Mucosa of rectum (tissue), 2 donors: ENCODE measurements around the gene IGFN1.
A peak's percentile ranks its signal among the peaks of the same experiment; 100 is the strongest.

Source experiments
- H3K27ac ChIP-seq, 2 donors: one replicate each; pipeline ENCODE4 v1.7.0; 2013; ENCODE audit warnings: inconsistent platforms in 2 of 2, low read depth in 2 of 2, low read length in 2 of 2
- H3K27me3 ChIP-seq, 2 donors: one replicate each; pipeline ENCODE4 v1.7.0; 2013; ENCODE audit warnings: low read length in 2 of 2; ENCODE audit not compliant: control insufficient read depth in 2 of 2, insufficient read depth in 2 of 2
- H3K36me3 ChIP-seq, 2 donors: one replicate each; pipeline ENCODE4 v1.7.0; 2013; ENCODE audit warnings: low read length in 2 of 2; ENCODE audit not compliant: control insufficient read depth in 2 of 2, insufficient read depth in 2 of 2
- H3K4me1 ChIP-seq, 2 donors: one replicate each; pipeline ENCODE4 v1.7.0; 2013; ENCODE audit warnings: low read length in 2 of 2, mild to moderate bottlenecking in 1 of 2; ENCODE audit not compliant: control insufficient read depth in 2 of 2, insufficient read depth in 2 of 2
- H3K4me3 ChIP-seq, 2 donors: one replicate each; pipeline ENCODE4 v1.7.0; 2013; ENCODE audit warnings: low read length in 2 of 2
- H3K9ac ChIP-seq, 2 donors: one replicate each; pipeline ENCODE4 v1.7.0; 2013; ENCODE audit warnings: low read length in 2 of 2, low read depth in 1 of 2, mild to moderate bottlenecking in 1 of 2
- H3K9me3 ChIP-seq, 2 donors: one replicate each; pipeline ENCODE4 v1.7.0; 2013; ENCODE audit warnings: low read length in 2 of 2; ENCODE audit not compliant: control insufficient read depth in 2 of 2
- donor health status: healthy.
- donor health status: Normal muscosa, but diverticular disease.

Gene IGFN1

GRCh38 chr1:201183753-201184152 lies 6.9 kb upstream of the IGFN1 start:
- H3K27ac ChIP-seq, result no peak overlapping the region

GRCh38 chr1:201184307-201185122 lies 6.1 kb upstream of the IGFN1 start:
- H3K9ac ChIP-seq, result peak overlapping the region in 1 of 2 donors; percentile 3
- no peaks in the 10 kb centered on the region for H3K9me3 ChIP-seq
- H3K27me3 ChIP-seq, result no peaks in the 10 kb centered on the region
- H3K36me3 ChIP-seq, result no peaks in the 10 kb centered on the region
- H3K4me1 ChIP-seq, result peaks cover 0 to 13% of the 10 kb centered on the region in 2 donors
- H3K27ac ChIP-seq, result no peak overlapping the region
- no peak overlapping the region for H3K4me3 ChIP-seq

More at GRCh38 chr1:201183753-201184152, 6.9 kb upstream of the IGFN1 start:
- Histone ChIP-seq H3K36me3 (no peaks in the 10 kb centered on the region), H3K9me3 (peaks cover 0 to 2% of the 10 kb centered on the region in 2 donors), H3K4me1 (peaks cover 0 to 13% of the 10 kb centered on the region in 2 donors), H3K9ac (no peak overlapping the region), H3K4me3 (no peak overlapping the region), H3K27me3 (no peaks in the 10 kb centered on the region)

- Histone ChIP-seq H3K9ac (no peak overlapping the region), H3K27ac (no peak overlapping the region), H3K27me3 (peaks cover 0 to 4% of the 10 kb centered on the region in 2 donors), H3K9me3 (no peaks in the 10 kb centered on the region), H3K4me1 (peaks cover 0 to 13% of the 10 kb centered on the region in 2 donors), H3K4me3 (no peak overlapping the region), H3K36me3 (no peaks in the 10 kb centered on the region)
These were observed 5.5 kb upstream of the IGFN1 start for GRCh38 chr1:201185123-201185453.

DNA sequence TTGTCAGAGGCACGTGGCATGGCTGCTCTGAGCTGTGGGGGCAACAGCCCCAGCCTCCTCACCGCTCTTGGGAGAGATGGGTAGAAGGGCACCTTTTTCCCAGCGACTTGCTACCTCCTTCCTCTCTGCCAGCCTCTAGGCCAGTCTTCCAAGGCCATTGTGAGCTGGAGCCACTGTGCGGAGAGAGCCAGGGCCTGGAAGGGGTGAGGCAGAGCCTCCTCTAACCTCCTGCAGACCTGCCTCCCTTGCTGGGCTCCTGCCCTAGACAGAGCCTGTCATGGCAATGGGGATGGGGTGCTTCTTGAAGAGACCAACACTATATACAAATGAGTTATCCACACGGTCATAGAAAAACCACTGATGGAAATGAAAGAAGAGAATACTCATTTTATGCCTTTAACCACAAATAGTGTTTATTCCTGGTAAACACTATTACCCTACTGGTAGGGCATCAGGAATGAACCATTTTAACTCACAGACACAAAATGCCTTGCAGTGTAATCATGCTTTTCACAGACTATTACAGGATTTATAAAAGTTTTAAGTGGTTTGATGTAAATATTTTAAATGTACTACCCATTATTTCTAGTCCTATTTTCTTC lies 5.0 kb upstream of the IGFN1 start:
- Histone ChIP-seq H3K9ac (no peak overlapping the region), H3K27me3 (peaks cover 0 to 4% of the 10 kb centered on the region in 2 donors), H3K36me3 (no peaks in the 10 kb centered on the region), H3K9me3 (no peaks in the 10 kb centered on the region), H3K4me1 (peaks cover 0 to 9% of the 10 kb centered on the region in 2 donors), H3K27ac (no peak overlapping the region), H3K4me3 (no peak overlapping the region)

- Histone ChIP-seq H3K27me3 (peaks cover 0 to 7% of the 10 kb centered on the region in 2 donors), H3K27ac (no peak overlapping the region), H3K9me3 (no peaks in the 10 kb centered on the region), H3K9ac (no peak overlapping the region), H3K36me3 (no peaks in the 10 kb centered on the region), H3K4me3 (no peak overlapping the region), H3K4me1 (peaks cover 0 to 8% of the 10 kb centered on the region in 2 donors)
These were observed 4.4 kb upstream of the IGFN1 start for GRCh38 chr1:201186192-201186591.

DNA sequence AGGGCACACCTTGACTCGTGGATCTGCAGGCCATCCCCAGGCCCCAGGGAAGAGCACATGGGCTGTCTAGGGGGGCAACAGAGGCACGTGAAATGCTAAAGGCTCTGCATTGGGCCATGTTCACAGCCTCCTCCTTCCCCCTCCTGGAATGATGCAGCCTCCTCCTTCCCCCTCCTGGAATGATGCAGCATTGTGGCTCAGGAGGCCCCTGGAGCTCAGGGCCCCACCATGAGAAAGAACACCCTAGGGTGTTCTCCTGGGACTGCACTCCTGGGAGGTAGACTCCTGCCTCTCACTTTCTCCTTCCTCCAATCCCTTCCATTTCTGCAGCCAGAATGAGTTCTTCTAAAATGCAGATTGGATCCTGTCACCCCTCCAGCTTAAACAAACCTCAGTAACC lies 1.5 kb upstream of the IGFN1 start:
- no peaks in the 10 kb centered on the region for H3K36me3 ChIP-seq
- no peak overlapping the region for H3K27ac ChIP-seq
- H3K9me3 ChIP-seq, result no peaks in the 10 kb centered on the region
- no peak overlapping the region for H3K4me3 ChIP-seq
- no peak overlapping the region for H3K9ac ChIP-seq
- no peaks in the 10 kb centered on the region for H3K4me1 ChIP-seq
- H3K27me3 ChIP-seq, result peaks cover 3 to 7% of the 10 kb centered on the region in 2 donors

DNA sequence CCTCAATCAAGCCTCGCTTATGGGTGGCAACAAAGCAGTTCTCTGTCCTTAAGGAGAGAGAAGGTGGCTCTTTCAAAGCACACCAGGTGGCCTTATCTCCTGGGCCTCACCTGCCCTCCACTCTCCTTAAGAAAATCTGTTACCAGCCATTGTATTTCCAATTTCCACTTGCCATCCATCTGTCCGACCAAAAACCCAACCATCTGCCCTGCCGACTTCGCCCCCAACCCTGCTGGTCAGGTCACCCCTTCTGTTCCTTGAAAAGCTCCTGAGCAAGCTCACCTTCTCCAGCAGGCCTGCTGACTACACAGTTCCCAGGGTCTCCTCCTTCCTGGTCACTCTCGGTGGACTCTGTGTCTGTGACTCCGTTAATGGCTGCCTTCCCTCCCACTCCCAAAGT lies 619 bp upstream of the IGFN1 start:
- Histone ChIP-seq H3K4me1 (no peaks in the 10 kb centered on the region), H3K36me3 (no peaks in the 10 kb centered on the region), H3K27ac (no peak overlapping the region), H3K9me3 (no peaks in the 10 kb centered on the region), H3K4me3 (no peak overlapping the region), H3K9ac (no peak overlapping the region), H3K27me3 (peaks cover 3 to 7% of the 10 kb centered on the region in 2 donors)

GRCh38 chr1:201191653-201192260 lies 1.1 kb downstream of the IGFN1 start:
- Histone ChIP-seq H3K4me3 (no peak overlapping the region), H3K36me3 (no peaks in the 10 kb centered on the region), H3K9me3 (no peaks in the 10 kb centered on the region), H3K4me1 (no peaks in the 10 kb centered on the region), H3K27ac (no peak overlapping the region), H3K9ac (no peak overlapping the region), H3K27me3 (peaks cover 3 to 7% of the 10 kb centered on the region in 2 donors)

DNA sequence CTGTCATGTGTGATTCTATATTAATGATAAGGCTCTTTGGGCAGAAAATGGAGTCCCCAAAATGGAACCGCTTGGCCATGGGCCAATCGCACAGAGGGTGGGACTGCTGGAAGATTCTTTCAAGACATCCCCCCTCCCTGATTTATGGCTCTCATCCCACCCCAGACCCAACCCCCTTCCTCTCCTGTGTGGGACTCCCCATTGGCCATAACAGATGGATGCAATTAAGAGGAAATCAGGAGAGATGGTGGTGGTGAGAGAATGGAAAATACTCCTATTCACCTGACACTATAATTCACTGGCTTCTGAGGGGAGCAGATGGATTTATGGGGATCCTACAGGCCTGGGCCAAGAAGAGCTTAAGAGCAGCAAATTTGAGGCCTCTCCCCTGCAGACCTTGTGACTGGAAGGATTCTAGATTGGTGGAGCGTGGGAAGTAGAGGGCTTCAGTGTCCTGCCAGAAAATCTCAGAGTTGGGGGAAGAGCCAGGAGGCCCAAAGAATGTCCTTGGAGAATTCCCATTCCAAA lies 1.7 kb downstream of the IGFN1 start:
- H3K27ac ChIP-seq, result no peak overlapping the region
- no peak overlapping the region for H3K9ac ChIP-seq
- H3K4me1 ChIP-seq, result no peaks in the 10 kb centered on the region
- H3K4me3 ChIP-seq, result no peak overlapping the region
- H3K9me3 ChIP-seq, result no peaks in the 10 kb centered on the region
- peaks cover 3 to 7% of the 10 kb centered on the region in 2 donors for H3K27me3 ChIP-seq
- no peaks in the 10 kb centered on the region for H3K36me3 ChIP-seq

- H3K9me3 ChIP-seq, result no peaks in the 10 kb centered on the region
- H3K4me3 ChIP-seq, result no peak overlapping the region
- no peaks in the 10 kb centered on the region for H3K4me1 ChIP-seq
- no peak overlapping the region for H3K9ac ChIP-seq
- H3K27ac ChIP-seq, result no peak overlapping the region
- H3K36me3 ChIP-seq, result no peaks in the 10 kb centered on the region
- peaks cover 3 to 7% of the 10 kb centered on the region in 2 donors for H3K27me3 ChIP-seq
These were observed 3.4 kb downstream of the IGFN1 start for GRCh38 chr1:201194046-201194445.
